GM12873 (cell line): Measurements from ENCODE around the gene DPF3.

Experiments used
- CTCF ChIP-seq: IDR thresholded peaks from 2 replicates; pipeline ENCODE4 v1.5.1; 2012; ENCODE audit warnings: low read depth, mild to moderate bottlenecking, moderate library complexity, low read length, control low read depth; ENCODE audit not compliant: insufficient read depth; ENCODE audit errors: missing control alignments

The DPF3 gene

GRCh38 chr14:72677664-72678063 lies 216.2 kb downstream of the DPF3 start:
- no peak for TF ChIP-seq CTCF

- no peak for TF ChIP-seq CTCF
These were observed 218.8 kb downstream of the DPF3 start for GRCh38 chr14:72675126-72675525.

- TF ChIP-seq CTCF, result no peak
These were observed 220.7 kb downstream of the DPF3 start for GRCh38 chr14:72673179-72673578.

GRCh38 chr14:72666610-72667009 lies 227.3 kb downstream of the DPF3 start:
- TF ChIP-seq CTCF, result no peak

- TF ChIP-seq CTCF, result no peak
These were observed 228.6 kb downstream of the DPF3 start for GRCh38 chr14:72665259-72665658.

- no peak for TF ChIP-seq CTCF
These were observed 229.2 kb downstream of the DPF3 start for GRCh38 chr14:72664651-72665050.

- no peak for TF ChIP-seq CTCF
These were observed 229.8 kb downstream of the DPF3 start for GRCh38 chr14:72663956-72664650.
